ENCODE measurements around the gene PRR36.

The PRR36 gene

GRCh38 chr19:7846155-7846646, 28.0 kb downstream of the PRR36 start:
- DNase-seq (ENCODE audit: low read depth in 3 of 3): no peak

- DNase-seq (ENCODE audit: low read depth in 3 of 3): no peak
These were observed 28.6 kb downstream of the PRR36 start for GRCh38 chr19:7845390-7846154.

GRCh38 chr19:7844951-7845350, 29.2 kb downstream of the PRR36 start:
- no peak for DNase-seq (ENCODE audit: low read depth in 3 of 3)

- no peak for DNase-seq (ENCODE audit: low read depth in 3 of 3)
These were observed 29.8 kb downstream of the PRR36 start for GRCh38 chr19:7844405-7844804.

GRCh38 chr19:7843521-7843920, 30.7 kb downstream of the PRR36 start:
- no peak for DNase-seq (ENCODE audit: low read depth in 3 of 3)

- no peak for DNase-seq (ENCODE audit: low read depth in 3 of 3)
These were observed 31.4 kb downstream of the PRR36 start for GRCh38 chr19:7842661-7843294.

GRCh38 chr19:7841751-7842660, 32.2 kb downstream of the PRR36 start:
- no peak for DNase-seq (ENCODE audit: low read depth in 3 of 3)

- no peak for DNase-seq (ENCODE audit: low read depth in 3 of 3)
These were observed 33.6 kb downstream of the PRR36 start for GRCh38 chr19:7840629-7841028.

- DNase-seq (ENCODE audit: low read depth in 3 of 3): no peak
These were observed 34.7 kb downstream of the PRR36 start for GRCh38 chr19:7839476-7839875.

GRCh38 chr19:7833225-7834099, 40.7 kb downstream of the PRR36 start:
- DNase-seq (ENCODE audit: low read depth in 3 of 3): no peak

- DNase-seq (ENCODE audit: low read depth in 3 of 3): no peak
These were observed 41.4 kb downstream of the PRR36 start for GRCh38 chr19:7832781-7833180.

GRCh38 chr19:7832009-7832408, 42.2 kb downstream of the PRR36 start:
- DNase-seq (ENCODE audit: low read depth in 3 of 3): no peak

- no peak for DNase-seq (ENCODE audit: low read depth in 3 of 3)
These were observed 42.7 kb downstream of the PRR36 start for GRCh38 chr19:7831452-7831851.

GRCh38 chr19:7830823-7831222, 43.4 kb downstream of the PRR36 start:
- no peak for DNase-seq (ENCODE audit: low read depth in 3 of 3)

GRCh38 chr19:7830272-7830771, 43.9 kb downstream of the PRR36 start:
- DNase-seq (ENCODE audit: low read depth in 3 of 3): no peak

- peak; percentile 99 for DNase-seq (ENCODE audit: low read depth in 3 of 3)
These were observed 44.5 kb downstream of the PRR36 start, which contains the start of gene EVI5L for GRCh38 chr19:7829561-7830271. Gene EVI5L (plus strand): TSS chr19:7830218. CDS start chr19:7846543, 16,325 bp downstream.

- no peak for DNase-seq (ENCODE audit: low read depth in 3 of 3)
These were observed 45.0 kb downstream of the PRR36 start for GRCh38 chr19:7829166-7829520.

- DNase-seq (ENCODE audit: low read depth in 3 of 3): no peak
These were observed 50.4 kb downstream of the PRR36 start for GRCh38 chr19:7823686-7824301.

- DNase-seq (ENCODE audit: low read depth in 3 of 3): no peak
These were observed 51.2 kb downstream of the PRR36 start for GRCh38 chr19:7822910-7823515.

Data from stimulated activated CD4-positive, alpha-beta T cell treated with anti-CD3 and anti-CD28 coated beads, TNF-alpha, amount 100 ng/mL, for 48 hours (primary cell).